Left renal pelvis (tissue), 4 donors: Measurements from ENCODE around the gene IGLON5. TPM values are rescaled to one million over a fixed set of nuclear protein-coding genes. Genes with fewer than 3 reads are reported as not detected.

Experiments
- polyA plus RNA-seq, 4 donors: library from polyadenylated mRNA; unstranded; fragments of 120-200 nt; gene quantifications; one replicate each; pipeline ENCODE4 v1.2.1, GENCODE V29; 2013; ENCODE audit not compliant: insufficient read length in 4 of 4

IGLON5 gene
- polyA plus RNA-seq, 4 donors, result 2.8 to 9.8 (median 3.9) TPM

Other genes with a start within 250 kb of the IGLON5 start
- under 1 TPM; 0.31 to 0.74 (median 0.68) TPM for gene KLK13, start 246.6 kb upstream of the IGLON5 start, polyA plus RNA-seq
- under 1 TPM; 0.14 to 0.67 (median 0.37) TPM for gene KLK14, start 228.8 kb upstream of the IGLON5 start, polyA plus RNA-seq
- gene CTU1, start 203.2 kb upstream of the IGLON5 start, polyA plus RNA-seq, result 1 to 10 TPM; 1.7 to 4.4 (median 2.6) TPM
- 1 to 10 TPM; 1.2 to 1.8 (median 1.5) TPM for gene SIGLEC9, start 186.7 kb upstream of the IGLON5 start, polyA plus RNA-seq
- under 1 TPM; 0.47 to 0.79 (median 0.59) TPM for gene SIGLEC7, start 169.3 kb upstream of the IGLON5 start, polyA plus RNA-seq
- 1 to 10 TPM; 1.4 to 3.7 (median 1.9) TPM for gene CD33, start 86.6 kb upstream of the IGLON5 start, polyA plus RNA-seq
- not detected for gene SIGLECL1, start 60.6 kb upstream of the IGLON5 start, polyA plus RNA-seq
- gene VSIG10L, start 30.5 kb downstream of the IGLON5 start, polyA plus RNA-seq, result 1 to 10 TPM; 4.2 to 5.2 (median 4.8) TPM
- 100 to 1,000 TPM in 2 of 4 donors, 10 to 100 TPM in 2; 45.4 to 143 (median 111) TPM for gene ETFB, start 54.7 kb downstream of the IGLON5 start, polyA plus RNA-seq
- gene CLDND2, start 57.4 kb downstream of the IGLON5 start, polyA plus RNA-seq, result 1 to 10 TPM; 1.6 to 3.5 (median 1.9) TPM
- 1 to 10 TPM in 3 of 4 donors, under 1 TPM in 1; 0.86 to 3.4 (median 2.0) TPM for gene NKG7, start 61.0 kb downstream of the IGLON5 start, polyA plus RNA-seq
- gene LIM2, start 76.3 kb downstream of the IGLON5 start, polyA plus RNA-seq, result under 1 TPM; 0.44 to 0.70 (median 0.66) TPM
- under 1 TPM in 3 of 4 donors, not detected in 1; 0.13 to 0.50 (median 0.46) TPM for gene C19orf84, start 78.9 kb downstream of the IGLON5 start, polyA plus RNA-seq
- 1 to 10 TPM in 2 of 4 donors, under 1 TPM in 2; 0.66 to 2.0 (median 1.2) TPM for gene SIGLEC10, start 106.0 kb downstream of the IGLON5 start, polyA plus RNA-seq
- under 1 TPM in 1 of 4 donors, not detected in 3; 0.08 TPM for gene SIGLEC8, start 146.8 kb downstream of the IGLON5 start, polyA plus RNA-seq
- gene CEACAM18, start 166.9 kb downstream of the IGLON5 start, polyA plus RNA-seq, result not detected
- under 1 TPM in 3 of 4 donors, not detected in 1; 0.14 to 0.20 (median 0.16) TPM for gene SIGLEC12, start 190.2 kb downstream of the IGLON5 start, polyA plus RNA-seq
- gene SIGLEC6, start 220.0 kb downstream of the IGLON5 start, polyA plus RNA-seq, result under 1 TPM in 2 of 4 donors, not detected in 2; 0.14 to 0.23 TPM